CD4-positive, alpha-beta T cell treated with Interleukin-4 for 4 hours (primary cell): ENCODE measurements around the gene C12orf60.

Experiments
- DNase-seq: peaks from one replicate; pipeline ENCODE4 v3.0.0-alpha.2; 2020

C12orf60 gene

GRCh38 chr12:14777271-14777670 is 26.2 kb upstream of the C12orf60 start:
- no peak for DNase-seq

GRCh38 chr12:14779834-14780233 is 23.6 kb upstream of the C12orf60 start:
- DNase-seq: no peak

GRCh38 chr12:14780859-14781258 is 22.6 kb upstream of the C12orf60 start:
- DNase-seq: no peak

- no peak for DNase-seq
These were observed 21.9 kb upstream of the C12orf60 start for GRCh38 chr12:14781563-14781962.

GRCh38 chr12:14782756-14783155 is 20.7 kb upstream of the C12orf60 start:
- no peak for DNase-seq

GRCh38 chr12:14784471-14784870 is 19.0 kb upstream of the C12orf60 start:
- DNase-seq: no peak

- no peak for DNase-seq
These were observed 17.9 kb upstream of the C12orf60 start for GRCh38 chr12:14785568-14785967.

- no peak for DNase-seq
These were observed 8.4 kb upstream of the C12orf60 start for GRCh38 chr12:14795028-14795448.

GRCh38 chr12:14802247-14802646 is 1.2 kb upstream of the C12orf60 start:
- DNase-seq: no peak

- peak; percentile 4 for DNase-seq
These were observed 804 bp upstream of the C12orf60 start for GRCh38 chr12:14802721-14803010.

- DNase-seq: no peak
These were observed 325 bp downstream of the C12orf60 start for GRCh38 chr12:14803830-14804160.

GRCh38 chr12:14810167-14810952 is 6.9 kb downstream of the C12orf60 start:
- DNase-seq: no peak

- DNase-seq: no peak
These were observed 7.5 kb downstream of the C12orf60 start for GRCh38 chr12:14810953-14811483.

GRCh38 chr12:14811486-14811885 is 8.0 kb downstream of the C12orf60 start:
- no peak for DNase-seq

- no peak for DNase-seq
These were observed 10.5 kb downstream of the C12orf60 start, which contains the start of gene SMCO3 for GRCh38 chr12:14814014-14814413. Gene SMCO3, minus strand, starts transcription at chr12:14814182. Its CDS starts 7,502 bp downstream, at chr12:14806680.

GRCh38 chr12:14824012-14824634 is 20.7 kb downstream of the C12orf60 start:
- DNase-seq: no peak

GRCh38 chr12:14825256-14825655 is 21.8 kb downstream of the C12orf60 start:
- DNase-seq: no peak

GRCh38 chr12:14826491-14826890 is 23.0 kb downstream of the C12orf60 start:
- no peak for DNase-seq

GRCh38 chr12:14827043-14827442 is 23.6 kb downstream of the C12orf60 start:
- no peak for DNase-seq

- DNase-seq: no peak
These were observed 25.4 kb downstream of the C12orf60 start for GRCh38 chr12:14828892-14829291.

GRCh38 chr12:14833336-14833735 is 29.9 kb downstream of the C12orf60 start:
- no peak for DNase-seq

- DNase-seq: no peak
These were observed 30.5 kb downstream of the C12orf60 start for GRCh38 chr12:14833952-14834351.

GRCh38 chr12:14834509-14834908 is 31.0 kb downstream of the C12orf60 start:
- no peak for DNase-seq
